Effector CD8-positive, alpha-beta T cell (primary cell): ENCODE results near the gene ST6GALNAC1.

ENCODE experiments used
- DNase-seq: peaks from one replicate; lab custom pipeline; 2025; lab: John Stamatoyannopoulos, UW
- total RNA-seq, 4 experiments: gene quantifications; one replicate each; lab custom pipeline; 2026; lab: John Stamatoyannopoulos, UW

The ST6GALNAC1 gene, protein sequence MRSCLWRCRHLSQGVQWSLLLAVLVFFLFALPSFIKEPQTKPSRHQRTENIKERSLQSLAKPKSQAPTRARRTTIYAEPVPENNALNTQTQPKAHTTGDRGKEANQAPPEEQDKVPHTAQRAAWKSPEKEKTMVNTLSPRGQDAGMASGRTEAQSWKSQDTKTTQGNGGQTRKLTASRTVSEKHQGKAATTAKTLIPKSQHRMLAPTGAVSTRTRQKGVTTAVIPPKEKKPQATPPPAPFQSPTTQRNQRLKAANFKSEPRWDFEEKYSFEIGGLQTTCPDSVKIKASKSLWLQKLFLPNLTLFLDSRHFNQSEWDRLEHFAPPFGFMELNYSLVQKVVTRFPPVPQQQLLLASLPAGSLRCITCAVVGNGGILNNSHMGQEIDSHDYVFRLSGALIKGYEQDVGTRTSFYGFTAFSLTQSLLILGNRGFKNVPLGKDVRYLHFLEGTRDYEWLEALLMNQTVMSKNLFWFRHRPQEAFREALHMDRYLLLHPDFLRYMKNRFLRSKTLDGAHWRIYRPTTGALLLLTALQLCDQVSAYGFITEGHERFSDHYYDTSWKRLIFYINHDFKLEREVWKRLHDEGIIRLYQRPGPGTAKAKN
- total RNA-seq, result 0 to 0.44 (median 0) reads per million in 4 experiments

DNA sequence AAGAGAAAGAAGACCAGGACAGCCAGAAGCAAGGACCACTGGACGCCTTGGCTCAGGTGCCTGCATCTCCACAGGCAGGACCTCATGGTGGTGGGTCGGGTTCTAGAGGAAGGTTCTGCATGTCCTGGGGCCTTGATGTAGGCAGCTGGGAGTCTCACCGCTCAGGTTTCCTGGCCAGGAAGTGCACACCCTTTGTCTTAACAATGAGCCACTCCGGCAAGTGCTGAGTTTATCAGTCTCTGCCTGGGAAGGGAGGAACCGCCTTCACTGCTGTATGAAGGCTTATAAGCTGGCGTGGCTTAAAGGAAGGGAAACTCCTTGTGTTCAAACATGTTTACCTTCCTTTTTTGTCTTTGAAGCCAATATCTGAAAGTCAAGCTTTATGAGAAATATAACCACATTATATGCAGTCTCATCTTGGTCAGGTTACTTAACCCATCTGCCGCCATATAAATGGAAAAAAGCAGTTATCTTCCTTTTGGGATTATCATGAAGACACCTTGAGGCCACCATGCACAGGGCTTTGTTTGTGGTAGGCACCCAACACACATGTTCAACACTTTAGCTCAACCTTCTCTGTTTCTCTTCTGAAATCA lies at the start of gene ST6GALNAC1:
Gene ST6GALNAC1 (minus strand): TSS at position 205 of the 596 bp plus-strand sequence. CDS start 119 bp downstream, at position 86.
- DNase-seq, result no peak

DNA sequence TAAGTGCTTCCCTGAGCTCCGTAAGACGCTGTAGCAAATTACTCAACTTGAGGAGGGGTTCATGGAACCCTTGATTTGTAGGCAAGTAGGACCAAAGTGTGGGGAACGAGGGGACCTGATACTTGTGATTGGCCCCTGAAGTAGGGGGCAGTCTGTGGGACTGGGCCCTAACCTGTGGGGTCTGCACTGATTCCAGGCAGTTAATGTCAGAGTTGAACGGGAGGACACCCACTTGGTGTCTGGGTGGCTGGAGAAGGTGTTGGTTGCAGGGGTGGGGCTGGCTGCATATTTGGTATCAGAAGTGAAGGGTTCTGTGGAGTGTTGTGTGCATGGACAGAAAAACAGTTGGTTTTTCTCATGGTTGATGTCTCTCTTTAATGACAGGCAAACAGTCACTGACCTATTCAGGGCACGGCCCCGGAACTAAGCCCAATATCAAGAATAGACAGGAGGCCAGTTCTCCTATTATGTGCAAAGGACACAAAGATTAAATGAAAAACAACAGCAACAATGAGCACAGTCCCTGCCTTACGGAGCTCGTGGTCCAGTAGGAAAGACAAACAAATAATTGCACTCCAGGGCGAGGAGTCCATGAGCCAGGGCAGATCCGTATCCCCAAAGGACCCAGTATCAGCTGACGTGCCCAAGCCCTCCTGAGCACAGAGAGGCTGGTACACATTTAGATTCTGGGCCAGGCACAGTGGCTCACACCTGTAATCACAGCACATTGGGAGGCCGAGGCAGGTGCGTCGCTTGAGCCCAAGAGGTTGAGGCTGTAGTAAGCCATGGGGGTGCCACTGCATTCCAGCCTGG lies 48.0 kb upstream of the ST6GALNAC1 start:
- DNase-seq, result no peak

DNA sequence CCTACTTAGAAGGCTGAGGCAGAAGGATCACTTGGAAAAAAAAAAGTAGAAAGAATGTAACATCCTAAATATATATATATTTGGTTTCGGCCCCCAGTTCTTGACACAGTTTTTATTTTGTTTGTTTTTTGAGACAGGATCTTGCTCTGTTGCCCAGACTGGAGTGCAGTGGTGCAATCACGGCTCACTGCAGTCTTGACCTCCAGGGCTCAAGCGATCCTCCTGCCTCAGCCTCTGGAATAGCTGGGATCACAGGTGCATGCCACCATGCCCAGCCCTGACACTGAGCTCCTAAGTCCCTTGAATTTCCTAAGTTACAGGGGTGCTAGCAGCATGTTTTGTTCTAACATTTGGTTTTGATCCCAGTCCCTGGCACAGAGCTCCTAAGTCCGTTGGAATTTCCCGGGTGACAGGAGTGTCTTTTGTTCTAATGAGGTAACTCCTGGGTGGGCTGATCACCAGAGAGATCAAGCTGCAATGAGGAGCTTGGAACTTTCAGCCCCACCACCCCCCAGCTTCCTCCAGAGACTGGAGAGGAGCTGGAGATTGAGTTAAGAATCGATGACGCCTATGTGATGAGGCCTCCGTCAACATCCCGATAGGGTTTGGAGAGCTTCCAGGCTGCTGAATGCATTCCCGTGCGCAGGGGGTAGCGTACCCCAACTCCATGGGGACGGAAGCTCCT lies 47.2 kb upstream of the ST6GALNAC1 start:
- DNase-seq, result no peak

DNA sequence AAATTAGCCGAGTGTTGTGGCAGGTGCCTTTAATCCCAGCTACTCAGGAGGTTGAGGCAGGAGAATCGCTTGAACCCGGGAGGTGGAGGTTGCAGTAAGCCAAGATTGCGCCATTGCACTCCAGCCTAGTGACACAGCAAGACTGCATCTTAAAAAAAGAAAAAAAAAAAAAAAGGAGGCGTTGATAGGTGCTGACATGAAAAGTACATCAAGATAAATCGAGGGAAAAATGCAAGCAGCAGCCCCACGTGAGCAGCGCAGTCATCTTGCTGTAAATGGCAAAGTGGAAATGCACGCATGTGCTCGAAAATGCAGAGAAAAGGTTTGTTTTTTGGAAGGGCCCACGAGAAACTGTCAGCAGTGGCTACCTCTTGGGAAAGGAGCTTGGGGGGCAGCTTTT lies 46.3 kb upstream of the ST6GALNAC1 start:
- no peak for DNase-seq

DNA sequence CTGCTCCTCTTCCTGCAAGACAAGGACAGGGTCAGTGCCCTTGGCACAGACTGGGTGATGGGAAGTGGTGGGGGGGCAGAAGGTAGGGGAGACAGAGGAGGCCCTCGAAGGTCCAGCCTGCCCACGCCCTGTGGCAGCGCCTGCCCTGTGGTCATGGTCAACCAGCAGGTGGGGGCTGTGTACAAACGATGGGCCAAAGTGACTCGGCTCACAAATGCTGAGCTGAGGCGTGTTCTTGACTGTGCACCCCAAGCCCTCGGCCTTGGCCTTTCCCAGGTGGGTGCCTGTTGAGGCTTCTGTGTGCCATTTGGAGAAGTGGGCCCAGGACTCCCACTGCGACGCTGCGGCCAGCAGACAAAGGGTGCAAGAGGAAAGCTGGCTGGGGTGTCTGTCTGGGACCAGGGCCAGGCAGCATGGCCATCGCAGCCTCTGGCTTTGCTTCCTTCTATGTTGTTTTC lies 44.6 kb upstream of the ST6GALNAC1 start:
- no peak for DNase-seq

DNA sequence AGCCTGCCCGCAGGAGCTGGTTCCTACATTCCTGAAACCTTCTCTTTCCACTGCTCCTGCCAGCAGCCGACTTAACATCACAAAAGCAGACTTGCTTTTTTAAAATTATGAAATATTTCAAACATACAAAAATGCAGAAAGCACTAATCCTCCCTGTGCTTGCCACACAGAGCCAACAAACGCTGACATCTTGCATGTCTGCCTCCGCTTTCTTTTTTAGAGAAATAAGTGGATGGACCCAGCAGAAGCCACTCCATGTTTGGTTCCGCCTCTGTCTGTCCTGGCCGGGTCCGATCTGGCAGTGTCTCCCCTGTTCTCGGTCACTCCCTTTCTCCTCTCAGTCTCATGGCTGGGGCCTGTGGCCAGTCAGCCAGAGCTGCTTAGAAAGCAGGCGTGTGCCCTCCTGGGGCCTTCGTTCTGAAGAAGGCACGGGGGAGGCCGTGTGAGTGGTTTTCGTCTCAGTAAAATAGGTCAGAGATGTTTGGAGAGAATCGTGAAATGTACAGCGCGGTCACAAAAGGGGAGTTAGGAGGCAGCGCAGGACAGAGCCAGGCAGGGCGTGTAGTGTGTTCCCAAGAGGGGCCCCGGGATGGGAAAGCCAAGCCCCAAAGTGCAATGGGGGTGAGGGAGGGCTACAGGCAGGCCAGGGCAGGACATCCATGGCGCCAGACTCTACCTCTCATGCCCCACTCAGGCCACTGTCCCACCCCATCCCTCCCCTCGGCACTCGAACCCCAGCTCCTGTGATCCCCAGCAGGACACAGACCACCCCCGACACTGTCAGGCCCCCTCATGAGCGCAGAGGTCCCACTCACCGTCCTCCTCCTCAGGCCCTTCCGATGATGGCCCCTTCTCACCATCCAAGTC lies 44.0 kb upstream of the ST6GALNAC1 start:
- no peak for DNase-seq

DNA sequence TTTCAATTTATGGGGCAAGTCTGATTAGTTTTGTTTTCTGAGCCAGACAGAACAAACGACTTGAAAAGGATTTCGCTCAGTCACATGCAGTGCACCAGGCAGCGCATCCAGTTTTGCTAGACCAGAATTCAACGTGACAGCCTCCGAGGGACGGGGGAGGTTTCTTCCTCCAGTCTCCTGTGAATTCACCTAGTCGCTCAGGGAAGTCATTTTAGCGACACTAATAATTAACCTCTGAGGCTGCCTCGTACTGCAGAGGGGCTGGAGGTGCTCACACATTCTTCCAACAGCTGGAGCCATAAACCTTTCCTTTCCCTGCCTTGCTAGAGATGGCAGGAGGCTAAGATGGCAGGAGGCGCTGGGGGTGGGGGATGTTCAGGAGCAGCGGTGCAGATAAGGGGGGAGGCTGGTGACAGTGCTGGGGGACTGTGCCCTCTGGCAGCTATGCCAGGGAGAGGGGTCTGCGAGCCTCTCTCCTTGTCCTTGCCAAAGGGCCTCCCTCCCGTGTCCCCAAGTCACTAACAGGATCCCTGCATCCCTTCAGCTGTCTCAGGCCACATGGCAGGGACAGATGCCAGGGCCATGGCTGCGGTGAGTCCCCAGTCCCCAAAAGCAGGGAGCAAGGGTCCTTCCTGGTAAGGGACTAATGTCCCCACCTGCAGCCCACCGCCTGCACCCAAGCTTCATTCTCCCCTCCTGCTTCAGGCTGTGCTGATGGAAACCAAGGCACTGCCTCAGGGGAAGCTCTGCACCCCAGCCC lies 43.2 kb upstream of the ST6GALNAC1 start:
- no peak for DNase-seq

DNA sequence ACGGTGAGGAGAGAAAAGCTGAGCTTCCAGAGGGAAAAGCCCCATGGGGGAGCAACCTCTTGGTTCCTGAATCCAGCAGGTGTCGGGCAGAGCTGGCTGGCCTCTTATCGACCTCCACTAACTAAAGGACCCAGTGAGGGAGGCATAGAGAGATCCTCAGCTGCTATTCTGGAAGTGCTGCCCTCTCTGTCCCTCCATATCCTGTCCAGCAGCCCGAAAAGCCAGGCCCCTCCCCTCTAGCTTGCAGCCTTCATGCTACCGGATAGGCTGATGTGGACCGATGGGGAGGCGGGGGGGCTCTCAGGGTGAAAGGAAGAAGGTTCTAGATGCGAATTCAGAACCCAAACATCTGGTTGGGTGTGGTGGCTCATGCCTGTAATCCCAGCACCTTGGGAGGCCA lies 42.3 kb upstream of the ST6GALNAC1 start:
- DNase-seq, result no peak

DNA sequence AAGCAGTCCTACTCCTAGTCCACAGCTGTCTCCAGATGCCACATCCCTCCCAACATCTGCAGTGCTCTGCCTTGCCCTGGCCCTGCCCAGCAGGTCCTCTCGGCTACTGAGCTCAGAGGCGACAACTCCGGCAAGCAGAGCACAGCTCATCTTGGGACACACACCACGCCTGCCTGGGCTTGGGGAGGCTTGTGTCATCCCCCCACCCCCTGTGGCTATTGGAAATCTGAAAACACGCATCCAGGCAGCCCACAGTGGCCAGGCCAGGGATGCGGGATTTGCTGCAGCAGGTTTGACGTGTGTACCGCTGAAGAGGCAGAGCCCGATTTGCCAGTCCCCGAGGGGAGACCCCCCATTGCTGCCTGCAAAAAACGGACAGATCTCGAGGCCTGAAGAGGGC lies 41.8 kb upstream of the ST6GALNAC1 start:
- no peak for DNase-seq

DNA sequence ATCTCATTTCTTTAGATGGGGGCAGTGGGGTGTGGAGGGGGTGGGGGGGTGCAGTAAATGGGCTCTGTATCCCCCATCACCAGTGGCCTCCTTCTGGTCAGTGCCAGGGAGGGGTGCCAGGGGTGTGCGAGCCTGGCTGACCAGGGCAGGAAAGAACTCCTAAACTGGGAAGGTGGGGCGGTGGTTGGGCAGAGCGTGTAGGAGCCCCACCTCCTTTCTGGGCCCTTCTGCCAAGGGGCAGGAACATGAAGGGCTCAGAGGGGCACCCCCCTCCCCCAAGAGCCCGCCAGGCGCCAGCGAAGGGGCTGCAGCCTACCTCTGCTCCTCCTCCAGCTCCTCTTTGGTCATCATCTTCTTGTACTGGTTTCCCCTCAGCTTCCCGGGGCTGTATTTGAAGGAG lies 41.2 kb upstream of the ST6GALNAC1 start:
- no peak for DNase-seq

DNA sequence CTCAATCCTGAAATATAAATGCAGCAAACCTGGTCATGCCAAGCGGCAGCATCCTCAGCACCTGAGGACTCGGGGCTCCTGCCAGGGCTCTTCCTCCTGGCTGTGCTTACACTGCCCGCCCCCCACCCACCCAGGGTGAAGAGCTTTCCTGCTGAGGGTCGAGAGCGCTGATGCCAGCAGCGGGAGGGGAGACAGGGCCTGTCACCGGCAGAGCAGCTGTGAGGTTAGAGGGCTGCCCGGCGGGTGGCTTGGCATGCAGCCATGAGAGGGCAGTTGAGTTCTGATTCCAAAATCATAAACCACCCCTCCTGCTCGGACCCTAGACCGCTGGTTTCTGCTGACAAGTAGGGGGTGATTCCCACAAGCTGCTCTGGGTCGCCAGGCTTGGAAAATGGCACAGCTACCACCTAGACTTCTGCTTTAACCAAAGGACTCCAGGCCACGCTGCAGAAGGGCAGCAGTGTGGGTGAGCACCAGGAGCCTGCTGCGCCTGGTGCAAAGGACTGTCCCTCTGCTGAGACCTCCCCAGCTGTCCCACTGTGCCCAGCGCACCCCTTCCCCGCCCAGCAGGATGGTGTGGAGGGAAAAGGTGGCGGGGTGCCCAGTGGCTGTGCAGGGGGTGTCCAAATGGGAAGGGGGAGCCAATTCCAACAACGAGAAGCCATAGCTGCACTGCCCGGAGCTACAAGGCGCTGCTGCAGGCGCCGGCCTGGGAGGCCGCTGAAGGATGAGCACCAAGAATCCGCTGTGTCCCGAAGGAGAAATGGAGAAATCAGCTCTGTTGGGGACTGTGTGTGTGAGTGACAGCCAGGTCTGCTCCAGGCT lies 40.6 kb upstream of the ST6GALNAC1 start:
- DNase-seq, result no peak

DNA sequence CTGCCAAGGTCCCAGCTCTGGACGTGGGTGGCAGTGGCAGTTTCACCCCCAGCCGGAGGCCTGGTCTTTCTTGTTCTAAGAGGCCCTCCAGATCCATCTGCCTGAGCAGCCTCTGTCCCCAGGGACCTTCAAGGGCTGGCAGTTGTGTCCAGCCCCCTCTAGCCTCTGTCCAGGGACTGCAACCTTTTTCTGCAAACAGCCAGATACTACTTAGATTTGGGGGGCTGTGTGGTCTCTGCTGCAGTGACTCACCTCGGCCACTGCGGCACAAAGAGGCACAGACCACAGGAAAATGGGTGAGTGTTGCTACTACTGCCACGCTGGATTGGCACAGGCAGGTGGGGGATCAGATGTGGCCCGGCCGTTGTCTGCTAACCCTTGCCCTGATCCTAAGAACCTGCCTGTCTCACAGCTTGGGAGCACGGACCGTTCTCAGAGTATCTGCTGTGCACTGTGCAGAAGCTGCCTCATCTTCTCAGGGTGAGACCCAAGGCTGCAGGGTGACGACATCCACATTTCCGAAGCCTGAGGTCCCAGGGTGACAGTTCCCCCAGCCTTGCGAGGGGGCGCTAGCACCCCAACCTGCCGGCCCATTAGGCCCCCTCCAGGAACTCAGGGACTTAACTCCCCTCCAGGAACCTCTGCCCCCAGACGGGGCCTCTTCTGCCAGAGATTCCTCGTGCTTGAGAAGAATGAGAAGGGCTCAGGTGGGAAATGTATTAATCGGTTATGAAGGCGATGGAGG lies 39.6 kb upstream of the ST6GALNAC1 start:
- no peak for DNase-seq

DNA sequence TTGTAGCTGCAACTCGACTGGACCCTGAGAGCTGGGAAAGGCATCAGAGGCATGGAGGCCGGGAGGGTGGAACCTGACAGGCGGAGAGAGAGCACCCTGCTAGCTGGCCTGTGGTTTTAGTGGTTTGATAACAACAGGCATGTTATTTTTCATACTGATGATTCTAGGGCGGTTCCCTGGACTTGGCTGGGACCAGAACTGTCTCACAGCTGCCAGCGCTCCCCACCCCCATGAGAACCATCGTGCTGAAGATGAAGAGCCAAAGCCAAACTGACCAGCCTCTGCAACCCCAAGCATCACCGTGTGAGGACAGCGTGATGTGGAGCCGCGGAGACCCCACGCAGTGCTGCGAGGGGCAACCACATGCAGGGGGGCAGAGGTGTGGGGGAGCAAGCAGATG lies 38.7 kb upstream of the ST6GALNAC1 start:
- no peak for DNase-seq

DNA sequence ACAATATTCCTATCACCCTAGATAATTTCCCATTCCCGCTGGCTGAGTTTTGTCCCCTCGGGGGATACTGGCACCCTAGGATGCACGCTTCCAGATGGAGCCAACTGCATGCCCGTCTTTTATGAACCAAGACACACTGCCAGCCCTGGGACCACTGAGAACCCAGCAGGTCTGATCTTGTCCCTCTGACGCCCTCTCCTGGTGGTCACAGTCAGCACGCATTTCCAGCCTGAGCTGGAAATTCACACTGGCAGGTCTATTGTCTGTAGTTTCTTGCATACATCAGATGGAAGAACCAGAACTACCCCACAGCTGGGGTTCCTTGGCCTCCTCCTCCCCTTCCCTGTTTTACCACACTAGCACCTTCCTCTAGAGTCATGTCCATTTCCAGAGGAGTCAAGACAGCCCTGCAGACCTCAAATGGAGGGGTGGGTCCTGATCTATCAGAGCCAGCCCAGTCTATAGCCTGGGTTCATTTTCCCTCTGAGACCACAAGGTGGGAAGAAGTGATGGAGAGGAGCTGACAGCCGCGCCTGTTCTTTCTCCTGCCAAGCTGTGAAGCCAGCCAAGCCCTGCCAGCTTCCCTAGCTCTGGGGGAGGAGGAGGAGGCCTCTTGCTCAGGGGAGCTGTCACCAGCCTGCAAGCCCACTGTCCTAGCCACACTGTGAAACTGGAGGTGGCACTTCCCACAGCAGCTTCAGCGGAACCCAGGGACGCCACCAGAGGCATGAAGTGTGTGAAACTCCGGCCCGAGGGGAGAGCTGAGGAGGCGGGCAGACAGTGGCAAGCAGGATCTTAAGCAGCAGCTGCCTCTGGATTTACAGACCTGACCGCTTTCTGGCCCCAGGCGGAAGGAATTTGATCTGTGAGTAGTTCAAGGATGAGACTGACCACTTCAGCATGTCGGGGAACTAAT lies 37.9 kb upstream of the ST6GALNAC1 start:
- DNase-seq, result peak; percentile 62

DNA sequence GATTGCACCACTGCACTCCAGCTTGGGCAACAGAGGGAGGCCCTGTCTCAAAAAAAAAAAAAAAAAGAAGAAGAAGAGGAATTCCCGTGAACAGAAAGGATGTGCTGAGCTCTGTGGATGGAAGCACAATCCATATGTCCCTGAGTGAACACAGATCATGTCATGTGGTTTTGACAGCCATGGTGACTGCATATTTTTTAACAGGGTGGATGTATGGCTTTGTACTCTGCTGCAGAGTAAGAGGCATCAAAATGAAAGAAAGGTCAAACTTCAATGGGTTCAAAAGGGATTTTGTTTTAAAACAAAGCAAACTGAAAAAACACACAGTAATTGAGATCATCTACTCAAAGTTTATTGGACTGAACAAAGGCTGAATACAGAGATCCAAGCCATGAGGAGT lies 35.7 kb upstream of the ST6GALNAC1 start:
- DNase-seq, result no peak

DNA sequence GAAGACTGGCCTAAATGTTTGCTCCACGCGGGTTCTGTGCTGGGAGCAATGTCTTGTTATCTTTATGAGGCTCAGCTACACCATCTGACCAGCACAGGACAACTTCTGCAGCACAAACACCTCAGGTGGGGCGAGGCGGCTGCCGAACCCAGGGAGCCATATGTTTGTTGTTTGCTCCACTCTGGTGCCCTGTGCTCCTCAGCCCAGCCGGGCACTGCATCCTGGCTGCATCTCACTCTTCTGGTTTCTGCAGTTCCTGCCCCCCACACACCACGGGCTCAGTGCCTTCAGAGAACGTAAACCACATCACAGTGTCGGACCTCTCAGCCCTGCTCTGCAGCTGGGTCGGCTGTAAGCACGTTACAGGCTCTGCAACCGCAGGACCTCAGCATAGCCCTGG lies 34.8 kb upstream of the ST6GALNAC1 start:
- DNase-seq, result no peak

DNA sequence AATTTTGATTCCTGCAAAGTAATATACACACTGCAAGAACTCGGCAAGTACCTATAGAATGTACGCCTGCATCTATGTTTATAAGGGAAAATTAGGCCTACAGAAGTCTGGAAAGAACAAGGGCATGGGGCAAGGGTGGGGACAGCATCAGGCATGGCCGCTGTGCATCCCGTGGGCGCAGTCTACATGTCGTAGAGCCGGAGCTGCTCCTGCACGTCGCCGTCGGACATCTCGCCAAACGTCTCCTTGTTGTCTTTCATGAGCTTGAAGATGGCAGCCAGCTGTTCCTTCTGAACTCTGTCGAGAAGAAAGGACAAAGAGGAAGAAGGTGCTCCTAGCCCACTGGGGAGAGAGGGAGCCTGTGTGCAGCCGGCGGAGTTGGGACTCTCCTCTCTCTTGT lies 33.8 kb upstream of the ST6GALNAC1 start:
- no peak for DNase-seq
